HG02610 (cell line): ENCODE data around the gene TMED9.
A peak's percentile ranks its signal among the peaks of the same experiment; 100 is the strongest.
"Not testable (repeated sequence)": the region's sequence is repeated elsewhere in the genome, so short reads cannot be mapped to it uniquely, and the experiment has no call there.

ENCODE experiments used
- ATAC-seq: cut with Tn5 transposase; IDR thresholded peaks from one replicate; pipeline ENCODE4 v1.9.1; 2021; ENCODE audit warnings: mild to moderate bottlenecking, moderate library complexity; ENCODE audit not compliant: unreplicated experiment

TMED9 gene

DNA sequence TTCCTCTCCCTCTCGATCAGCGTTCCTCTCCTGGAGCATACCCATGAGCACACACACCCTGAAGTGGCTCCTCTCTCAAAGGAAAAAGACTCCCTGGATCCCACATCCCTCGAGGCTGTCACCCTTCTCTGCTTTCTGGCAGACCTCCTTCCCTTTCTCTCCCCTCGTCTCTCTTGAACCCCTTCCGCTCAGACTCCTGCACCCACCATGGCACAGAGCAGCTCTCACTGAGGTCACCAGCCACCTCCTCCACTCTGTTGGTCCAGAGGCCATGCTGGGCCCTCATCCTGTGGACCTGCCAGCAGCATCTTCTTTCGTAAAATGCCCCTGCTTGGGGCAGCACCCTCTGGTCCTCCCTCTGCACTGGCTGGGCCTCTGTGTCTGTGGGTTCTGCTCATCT lies 13.7 kb downstream of the TMED9 start:
- no peak for ATAC-seq

GRCh38 chr5:177606071-177607051 lies 14.4 kb downstream of the TMED9 start:
- ATAC-seq: no peak

DNA sequence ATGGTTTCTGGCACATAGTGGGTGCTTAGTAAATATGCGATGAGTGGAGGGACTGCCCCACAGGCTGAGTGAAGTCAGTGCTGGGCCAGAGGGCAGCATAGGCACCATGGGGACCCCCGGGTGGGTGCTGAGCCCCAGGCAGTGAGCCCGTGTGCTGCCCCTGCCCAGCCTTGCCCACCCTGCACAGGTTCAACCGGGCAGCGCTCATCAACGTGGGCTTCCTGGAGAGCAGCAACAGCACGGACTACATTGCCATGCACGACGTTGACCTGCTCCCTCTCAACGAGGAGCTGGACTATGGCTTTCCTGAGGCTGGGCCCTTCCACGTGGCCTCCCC lies 15.1 kb downstream of the TMED9 start:
- ATAC-seq: no peak

DNA sequence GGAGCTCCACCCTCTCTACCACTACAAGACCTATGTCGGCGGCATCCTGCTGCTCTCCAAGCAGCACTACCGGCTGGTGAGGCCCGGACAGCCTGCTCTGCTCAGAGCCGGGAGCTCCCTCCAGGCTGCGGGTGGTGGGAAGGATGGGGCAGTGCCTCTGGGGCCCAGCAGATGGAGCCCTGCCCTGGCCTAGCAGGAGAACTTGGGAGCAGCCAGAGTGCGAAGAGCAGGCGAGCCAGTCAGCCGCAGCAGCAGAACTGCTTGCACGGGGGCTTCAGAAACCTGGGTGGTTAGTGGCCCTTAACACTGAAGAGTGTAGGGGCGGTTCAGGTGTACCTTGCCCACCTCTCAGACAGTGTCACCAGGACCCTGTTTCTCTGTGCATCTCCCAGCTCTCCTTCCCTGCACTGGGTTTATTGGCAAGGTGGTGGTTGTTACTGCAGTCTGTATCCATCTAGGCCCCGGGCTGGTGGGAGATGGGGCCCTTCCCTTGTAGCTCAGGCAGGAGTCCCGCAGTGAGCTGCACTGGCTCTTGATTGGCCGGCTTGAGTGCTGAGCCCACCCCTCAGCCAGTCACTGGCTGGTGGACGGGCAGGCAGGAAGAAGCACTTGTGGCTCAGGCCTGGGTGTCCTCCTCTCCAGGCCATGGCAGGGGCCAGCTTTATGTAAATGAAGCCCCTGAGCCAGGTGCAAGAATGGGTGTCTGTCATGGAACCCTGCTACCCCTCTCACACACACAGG lies 15.6 kb downstream of the TMED9 start:
- peak; percentile 52 for ATAC-seq

DNA sequence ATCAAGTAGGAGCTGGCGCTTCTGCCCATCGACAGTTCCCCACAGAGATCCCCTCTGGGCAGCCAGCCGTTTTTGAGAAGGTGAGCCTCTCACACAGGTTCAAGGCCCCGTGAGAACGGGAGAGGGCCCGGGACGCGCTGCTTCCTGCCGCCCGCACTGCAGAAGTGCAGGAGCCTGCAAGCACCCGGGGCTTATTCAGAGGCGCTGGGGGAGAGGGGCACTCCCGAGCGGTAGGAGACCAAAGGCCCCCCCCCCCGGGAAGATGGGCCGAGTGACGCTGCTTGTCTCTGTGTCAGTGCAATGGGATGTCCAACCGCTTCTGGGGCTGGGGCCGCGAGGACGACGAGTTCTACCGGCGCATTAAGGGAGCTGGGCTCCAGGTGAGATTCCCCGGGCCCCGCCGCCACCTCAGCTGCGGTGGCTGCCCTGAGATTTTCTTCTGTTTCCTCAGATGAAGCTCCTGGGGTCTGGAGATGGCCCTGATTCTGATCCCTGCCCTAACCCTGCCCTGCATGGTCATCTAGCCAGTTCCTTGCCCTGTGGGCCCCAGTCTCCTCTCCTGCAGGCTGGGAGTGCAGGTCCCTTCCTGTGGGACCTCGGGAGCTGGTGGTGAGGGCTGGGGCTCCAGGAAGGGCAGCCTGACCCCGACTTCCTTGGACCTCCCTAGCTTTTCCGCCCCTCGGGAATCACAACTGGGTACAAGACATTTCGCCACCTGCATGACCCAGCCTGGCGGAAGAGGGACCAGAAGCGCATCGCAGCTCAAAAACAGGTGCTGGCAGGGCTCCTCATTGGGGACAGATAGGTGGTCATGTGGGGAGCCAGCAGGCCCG lies 16.5 kb downstream of the TMED9 start:
- no peak for ATAC-seq

GRCh38 chr5:177609076-177610059 lies 17.4 kb downstream of the TMED9 start:
- no peak for ATAC-seq

DNA sequence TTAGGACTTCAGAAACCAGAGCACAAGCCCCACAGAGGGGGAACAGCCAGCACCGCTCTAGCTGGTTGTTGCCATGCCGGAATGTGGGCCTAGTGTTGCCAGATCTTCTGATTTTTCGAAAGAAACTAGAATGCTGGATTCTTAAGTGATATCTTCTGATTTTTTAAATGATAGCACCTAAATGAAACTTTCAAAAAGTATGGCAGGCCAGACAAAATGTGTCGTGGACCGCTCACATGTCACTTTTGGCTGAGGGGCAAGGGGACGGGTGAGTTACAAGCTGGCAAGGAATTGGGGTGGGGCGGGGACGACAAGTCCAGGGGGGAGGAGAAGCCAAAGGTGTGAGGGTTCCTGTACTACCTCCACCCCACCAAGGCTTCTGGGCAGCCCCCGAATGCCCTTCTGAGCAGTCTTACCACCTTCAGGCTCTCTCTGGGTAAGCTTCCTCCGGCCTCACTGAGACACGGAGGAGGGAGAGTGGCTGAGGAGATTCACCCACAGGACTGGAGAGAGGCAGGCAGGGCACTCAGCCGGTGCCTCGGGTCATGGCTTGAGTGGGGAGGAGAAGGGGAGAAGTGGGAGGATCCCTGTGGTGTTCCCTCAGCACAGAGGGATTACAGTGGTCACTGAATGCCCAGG lies 18.2 kb downstream of the TMED9 start:
- no peak for ATAC-seq

GRCh38 chr5:177610770-177611445 lies 18.9 kb downstream of the TMED9 start:
- ATAC-seq: no peak

- ATAC-seq: no peak
Measured at GRCh38 chr5:177611446-177612214, 19.6 kb downstream of the TMED9 start.

DNA sequence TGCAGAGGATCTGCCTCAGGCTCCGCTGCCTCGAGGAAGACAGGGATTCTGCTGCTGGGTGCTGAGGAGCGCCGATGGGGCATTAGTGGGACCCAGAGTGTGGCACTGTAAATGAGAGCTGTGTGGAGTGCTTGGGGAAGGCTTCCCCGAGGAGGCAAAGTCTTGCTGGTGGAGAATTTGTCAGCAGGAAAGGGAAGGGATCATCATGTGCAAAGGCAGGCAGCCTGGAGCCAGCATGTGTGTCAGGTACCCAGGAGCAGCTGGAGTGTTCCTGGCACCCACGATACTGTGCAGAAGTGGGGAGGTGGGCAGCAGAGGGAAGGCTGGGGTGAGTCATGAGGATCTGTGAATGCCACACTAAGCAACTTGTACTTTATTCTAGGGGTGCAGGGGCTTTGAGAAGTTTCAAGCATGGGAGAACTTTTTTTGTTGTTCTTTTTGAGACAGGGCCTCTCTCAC lies 20.2 kb downstream of the TMED9 start:
- no peak for ATAC-seq

- ATAC-seq: no peak
Measured at GRCh38 chr5:177620560-177620959, 28.6 kb downstream of the TMED9 start.

DNA sequence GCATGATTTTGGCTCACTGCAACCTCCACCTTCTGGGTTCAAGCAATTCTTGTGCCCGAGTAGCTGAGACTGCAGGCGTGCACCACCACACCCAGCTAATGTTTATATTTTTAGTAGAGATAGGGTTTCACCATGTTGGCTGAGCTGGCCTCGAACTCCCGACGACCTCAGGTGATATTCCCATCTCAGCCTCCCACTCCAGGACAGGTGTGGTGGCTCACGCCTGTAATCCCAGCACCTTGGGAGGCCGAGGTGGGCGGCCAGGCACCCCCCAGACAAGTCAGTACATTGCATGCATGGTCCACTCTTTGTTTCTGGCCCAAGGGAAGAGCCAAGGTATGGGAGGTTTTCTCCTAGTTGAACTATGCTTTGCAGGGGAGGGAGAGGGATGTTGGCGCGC lies 32.2 kb downstream of the TMED9 start:
- ATAC-seq: not testable (repeated sequence)

GRCh38 chr5:177630186-177630585 lies 38.2 kb downstream of the TMED9 start:
- ATAC-seq: not testable (repeated sequence)

- not testable (repeated sequence) for ATAC-seq
Measured at GRCh38 chr5:177634912-177635311, 42.9 kb downstream of the TMED9 start.

DNA sequence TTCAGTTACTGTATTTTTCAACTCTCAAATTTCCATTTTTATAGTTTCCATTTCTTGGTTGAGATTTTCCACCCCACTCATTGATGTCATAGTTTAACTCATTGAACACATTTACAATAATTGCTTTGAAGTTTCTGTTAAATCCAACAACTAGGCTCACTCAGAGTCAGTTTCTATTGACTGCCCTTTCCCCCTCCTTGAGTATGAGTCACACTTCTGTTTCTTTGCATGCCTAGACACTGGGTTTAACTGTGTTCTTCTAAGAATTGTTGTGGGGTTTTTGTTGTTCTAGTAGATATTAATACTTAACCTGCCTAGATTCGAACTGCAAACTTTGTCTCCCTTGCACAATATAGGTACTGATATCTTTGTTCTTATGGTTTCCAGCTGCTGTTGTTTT lies 53.5 kb downstream of the TMED9 start:
- ATAC-seq: not testable (repeated sequence)
